Non-pigmented ciliary epithelial cell (primary cell): ENCODE results near the gene SIGLEC1.

Source experiments
- DNase-seq: peaks from one replicate; pipeline ENCODE4 v3.0.0-alpha.2; 2010; ENCODE audit warnings: low read depth

The SIGLEC1 gene

DNA sequence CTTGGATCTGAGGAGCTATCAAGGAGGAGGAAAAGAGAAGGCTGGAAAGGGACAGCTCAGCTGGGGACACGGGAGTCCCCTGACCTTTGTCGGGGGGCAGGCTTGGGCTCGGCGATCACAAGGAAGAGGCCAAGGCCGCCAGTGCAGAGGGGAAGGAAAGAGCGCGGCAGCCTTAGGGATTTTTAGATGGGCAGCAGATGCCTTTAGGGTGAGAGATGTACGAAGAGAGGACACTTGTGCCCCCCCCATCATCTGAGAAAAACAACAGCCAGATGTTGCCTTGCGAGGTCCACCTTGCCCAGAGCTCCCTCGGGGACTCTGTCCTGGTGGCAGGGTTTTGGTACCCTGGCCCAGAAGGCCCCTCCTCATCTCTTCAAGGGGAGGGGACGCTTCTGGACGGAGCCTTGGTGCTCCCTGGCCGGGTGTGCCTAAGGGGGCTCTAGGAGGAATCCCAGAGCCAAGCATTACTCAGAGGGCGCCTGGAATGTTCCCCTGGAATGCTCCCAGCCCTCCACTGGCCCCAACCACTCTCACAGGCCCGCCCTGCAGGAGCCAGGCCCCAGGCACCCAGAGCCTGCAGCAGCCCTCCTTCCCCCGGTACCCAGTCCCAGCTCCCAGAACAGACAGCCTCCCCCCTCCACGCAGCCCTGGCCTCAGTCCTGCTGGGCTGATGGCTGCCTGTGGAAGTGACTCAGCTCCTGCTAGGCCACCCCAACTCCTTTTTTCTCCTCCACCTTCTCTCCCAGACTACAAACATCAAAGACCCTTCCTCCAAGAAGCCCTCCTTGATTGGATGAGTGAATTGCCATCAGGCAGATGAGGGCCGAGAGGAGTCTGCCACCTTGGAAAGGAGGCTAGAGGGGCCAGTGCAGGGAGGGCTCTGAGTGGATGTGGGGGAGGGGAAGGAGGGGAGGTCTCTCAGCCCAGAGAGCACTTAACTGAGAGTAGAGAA is 32.4 kb downstream of the SIGLEC1 start:
- peak; percentile 22 for DNase-seq

DNA sequence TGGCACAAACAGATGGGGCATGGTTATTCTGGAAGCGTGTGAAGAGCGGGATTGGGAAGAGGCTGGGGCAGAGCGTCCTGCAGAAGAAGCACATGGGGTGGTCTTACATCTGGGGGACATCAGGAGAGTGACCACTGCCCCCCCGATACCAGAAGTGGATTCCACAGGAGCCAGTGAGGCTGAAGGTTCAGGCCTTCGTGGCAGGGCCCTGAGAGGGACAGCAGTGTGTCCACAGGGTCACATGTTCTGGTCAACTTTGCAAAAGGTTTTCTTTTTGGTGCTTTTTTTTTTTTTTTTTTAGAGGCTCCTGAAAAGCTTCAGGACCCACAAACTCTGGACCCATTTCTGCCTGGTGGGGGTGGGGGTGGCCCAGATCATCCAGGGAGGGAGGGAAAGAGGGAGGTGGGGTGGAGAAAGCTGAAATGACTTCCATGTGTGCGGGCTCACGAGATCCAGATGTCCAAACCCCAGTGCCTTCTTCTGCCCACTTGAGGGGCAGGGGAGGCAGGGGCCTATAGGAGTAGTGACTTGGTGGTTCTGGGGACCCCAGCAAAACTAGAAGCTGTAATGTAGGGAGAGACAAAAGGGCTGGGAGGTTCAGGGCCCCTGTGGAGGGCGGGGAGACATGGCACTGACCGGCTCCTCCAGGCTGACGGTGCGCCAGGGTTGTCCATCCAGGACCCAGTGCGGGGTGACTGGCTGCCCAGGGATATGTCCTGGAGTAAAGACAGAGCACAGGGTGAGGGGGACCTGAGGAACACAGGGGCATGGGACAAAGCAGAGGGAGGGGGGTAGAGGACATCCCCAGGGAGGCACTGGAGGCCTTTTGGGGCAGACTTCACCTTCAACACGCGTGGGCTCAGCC is 33.3 kb downstream of the SIGLEC1 start:
- no peak for DNase-seq

DNA sequence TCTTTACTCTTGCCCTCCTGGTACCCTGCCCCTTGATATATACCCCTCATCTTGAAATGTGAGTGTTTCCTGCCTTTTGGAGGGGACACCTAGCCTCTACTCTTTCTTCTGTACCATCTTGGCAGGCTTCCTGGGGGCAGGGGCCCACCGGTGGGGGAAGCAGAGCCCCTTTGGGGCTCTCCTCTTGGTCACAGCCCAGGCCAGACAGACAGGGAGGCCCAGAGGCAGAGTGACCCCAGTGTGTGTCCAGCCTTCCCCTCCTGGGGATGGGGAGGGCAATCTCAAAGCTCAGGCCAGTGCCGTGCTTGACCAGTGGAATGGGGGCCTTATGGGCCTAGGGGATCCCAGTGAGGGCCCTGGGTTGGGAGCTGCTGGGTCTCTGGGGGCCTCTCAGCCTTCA is 34.2 kb downstream of the SIGLEC1 start:
- DNase-seq = no peak

DNA sequence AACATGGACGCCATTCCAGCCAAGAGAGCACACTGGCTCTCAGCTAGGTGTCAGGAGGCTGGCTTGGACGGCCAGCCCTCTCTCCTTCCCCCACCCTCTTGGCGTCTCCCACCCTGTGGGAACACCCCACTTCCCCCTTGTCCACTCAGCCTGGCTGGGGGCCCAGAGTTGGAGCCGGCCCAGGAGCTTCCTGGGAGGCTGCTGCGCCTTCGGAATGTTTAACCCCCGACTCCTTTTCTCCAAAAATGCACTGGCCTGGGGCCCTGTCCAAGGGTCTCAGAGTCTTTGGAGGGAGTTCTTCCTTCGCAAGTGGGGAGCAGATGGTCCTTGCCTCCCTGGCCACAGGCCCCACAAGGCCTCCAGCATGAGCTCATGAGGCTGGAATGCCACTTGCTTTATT is 34.7 kb downstream of the SIGLEC1 start:
- no peak for DNase-seq

DNA sequence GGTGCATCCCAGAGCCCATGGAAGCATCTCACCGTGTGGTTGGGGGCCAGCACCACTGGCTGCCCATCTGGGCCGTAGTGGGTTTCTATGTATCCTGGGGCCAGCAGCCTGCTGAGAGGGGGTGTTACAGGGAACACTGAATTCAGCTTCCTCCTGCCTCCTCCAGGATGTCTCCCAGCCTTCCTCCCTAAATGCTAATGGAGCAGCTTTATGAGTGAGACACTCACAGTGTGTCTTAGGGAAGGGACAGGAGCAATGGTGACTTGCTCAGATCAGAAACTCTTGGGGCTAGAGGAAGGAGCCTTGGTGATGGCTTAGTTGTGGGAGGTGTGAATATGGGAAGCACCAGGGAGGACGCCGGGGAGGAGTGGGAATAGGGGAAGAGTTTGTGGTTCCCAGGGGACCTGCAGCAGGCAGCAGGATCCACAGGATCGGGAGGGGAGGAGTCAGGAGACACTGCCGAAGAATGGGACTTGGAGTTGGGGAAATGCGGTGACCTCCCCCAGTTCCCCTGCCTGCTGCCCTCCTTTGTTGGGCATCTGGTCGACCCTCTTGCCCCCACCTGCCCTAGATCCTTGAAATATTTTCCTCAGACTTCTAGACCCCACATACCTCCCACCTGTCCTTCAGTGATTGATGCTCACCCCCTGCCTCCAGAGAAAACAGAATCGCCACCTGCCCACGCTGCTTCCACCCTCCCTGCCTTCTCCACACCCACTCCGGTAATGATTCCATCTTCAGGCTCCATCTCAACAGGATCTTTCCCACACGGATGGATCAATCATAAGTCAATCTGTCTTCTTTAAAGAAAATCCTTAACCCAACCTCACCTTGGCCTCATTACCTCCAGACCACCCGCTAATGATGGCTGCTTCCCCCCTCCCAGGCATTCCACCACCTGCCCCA is 37.2 kb downstream of the SIGLEC1 start:
- no peak for DNase-seq

DNA sequence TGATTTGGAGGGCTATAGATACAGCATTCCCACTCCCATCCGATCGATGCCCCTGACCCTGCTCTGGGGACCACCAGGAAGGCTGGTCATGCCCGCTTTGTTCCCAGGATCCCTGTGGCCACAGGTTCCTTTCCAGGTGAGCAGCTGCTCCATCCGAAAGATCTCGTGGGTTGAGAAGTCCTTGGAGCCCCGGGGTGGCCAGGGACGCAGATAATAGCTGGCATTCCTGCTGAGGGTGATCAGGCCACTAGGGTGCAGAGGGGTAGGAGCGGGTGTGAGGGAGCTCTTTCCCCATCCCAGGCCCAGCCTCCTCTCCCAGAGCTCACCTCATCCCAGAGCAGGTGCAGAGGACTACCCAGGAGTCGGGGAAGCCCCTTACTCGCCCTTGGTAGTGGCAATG is 38.0 kb downstream of the SIGLEC1 start:
- no peak for DNase-seq

DNA sequence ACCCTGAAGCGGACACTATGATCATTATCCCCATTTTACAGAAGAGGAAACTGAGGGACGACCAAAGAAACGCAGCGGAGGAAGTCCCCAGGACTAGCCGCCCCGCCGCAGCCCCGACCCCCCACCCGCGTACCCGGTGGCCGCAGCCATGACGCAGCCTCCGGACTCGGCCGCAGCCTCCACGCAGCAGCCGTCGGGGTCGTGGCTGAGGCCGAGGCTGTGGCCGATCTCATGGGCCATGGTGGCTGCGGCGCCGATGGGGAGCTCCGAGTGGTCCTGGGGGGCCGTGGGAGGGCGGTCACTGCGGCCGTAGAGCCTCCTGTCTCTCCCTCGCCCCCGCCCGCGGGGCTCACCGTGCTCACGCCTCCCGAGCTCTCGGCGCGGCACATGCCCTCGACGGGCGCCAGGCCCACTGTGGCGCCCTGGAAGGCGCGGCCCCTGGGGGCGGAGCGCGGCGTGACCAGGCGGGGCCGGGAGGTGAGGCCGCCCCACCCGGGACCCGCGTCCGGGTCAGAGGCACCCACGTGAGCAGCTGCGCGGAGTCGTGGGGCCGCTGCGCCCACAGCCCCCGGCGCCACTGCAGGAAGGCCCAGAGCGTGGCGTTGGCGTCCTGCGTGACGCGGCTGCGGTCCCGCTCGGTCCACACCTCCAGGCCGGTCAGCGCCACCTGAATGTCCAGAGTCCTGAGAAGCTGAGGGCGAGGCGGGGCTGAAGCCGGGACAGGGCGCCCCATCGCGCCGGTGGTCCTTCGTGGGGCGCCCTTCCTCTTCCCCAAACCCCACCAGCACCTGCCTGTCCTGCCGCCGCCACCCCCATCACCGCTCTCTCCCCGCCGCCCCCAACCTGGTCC is 39.0 kb downstream of the SIGLEC1 start:
- no peak for DNase-seq

DNA sequence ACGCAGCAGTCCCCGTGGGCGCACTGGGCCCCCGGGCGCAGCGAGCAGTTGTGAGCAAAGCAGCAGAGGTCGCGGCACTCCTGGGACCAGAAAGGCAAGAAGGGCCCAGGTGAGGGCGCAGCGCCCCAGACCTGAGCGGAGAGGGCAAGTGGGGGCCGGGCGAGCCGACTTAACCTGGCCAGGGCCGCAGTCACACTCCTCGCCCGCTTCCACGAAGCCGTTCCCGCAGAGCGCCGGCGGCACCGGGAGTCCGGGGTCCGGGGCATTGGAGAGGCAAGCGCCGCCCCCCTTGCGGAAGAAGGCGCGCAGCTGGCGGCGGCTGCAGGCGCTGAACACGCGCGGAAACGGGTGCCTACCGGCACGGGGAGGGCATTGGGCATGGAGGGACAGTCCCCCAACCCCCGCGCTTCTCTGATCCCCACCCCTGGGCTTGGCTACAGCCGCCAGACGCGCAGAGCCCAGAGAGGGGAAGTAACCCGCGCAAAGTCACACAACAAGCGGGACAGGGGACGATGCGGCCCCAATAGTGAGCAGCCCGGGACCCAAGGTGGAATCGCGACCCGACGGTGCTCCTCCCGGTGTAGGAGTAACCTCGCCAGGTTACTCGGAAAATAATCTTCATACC is 39.7 kb downstream of the SIGLEC1 start:
- DNase-seq = no peak

DNA sequence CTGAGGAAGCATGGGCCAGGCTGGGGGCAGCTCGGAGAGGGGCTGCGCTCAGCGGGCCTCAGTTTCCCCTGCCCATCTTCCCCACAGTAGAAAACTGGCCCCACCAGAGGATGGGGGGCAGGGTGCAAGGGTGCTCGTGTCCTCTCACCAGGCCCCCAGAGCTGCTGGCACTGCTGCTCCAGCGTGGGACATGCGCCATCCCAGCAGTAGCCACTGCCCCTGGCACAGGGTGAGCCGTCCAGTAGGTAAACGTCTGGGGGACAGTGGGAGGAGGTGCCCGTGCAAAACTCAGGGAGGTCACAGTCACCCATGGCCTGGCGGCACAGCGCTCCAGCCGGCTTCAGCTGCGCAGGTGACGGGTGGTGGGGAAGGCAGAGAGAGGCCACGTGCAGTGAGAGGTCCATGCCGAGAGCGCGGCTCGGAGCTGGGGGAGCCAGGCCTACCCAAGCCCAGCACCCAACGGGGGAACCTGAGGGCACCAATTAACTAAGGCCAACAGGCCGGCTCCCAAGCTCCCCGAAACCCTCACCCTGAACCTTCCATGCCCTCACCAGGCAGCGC is 40.3 kb downstream of the SIGLEC1 start:
- DNase-seq = no peak

DNA sequence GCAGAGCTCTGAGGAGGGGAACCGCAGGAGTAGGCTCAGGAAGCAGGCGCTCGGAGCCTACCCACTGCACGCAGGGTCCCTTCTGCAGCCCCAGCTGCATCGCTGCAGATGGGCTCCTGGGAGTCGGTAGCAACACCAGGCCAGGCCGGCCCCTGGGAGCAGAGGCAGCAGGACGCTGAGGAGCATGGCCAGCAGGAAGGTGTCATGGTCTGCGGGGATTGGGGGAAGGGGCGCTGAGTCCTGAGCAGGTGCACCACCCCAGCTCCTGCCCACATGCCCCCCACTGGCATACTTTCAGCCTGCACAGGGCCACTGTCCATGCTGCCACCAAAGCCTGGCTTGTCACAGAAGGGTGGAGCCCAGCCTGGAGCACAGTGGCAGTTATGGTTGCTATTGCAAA is 41.5 kb downstream of the SIGLEC1 start:
- DNase-seq = no peak

DNA sequence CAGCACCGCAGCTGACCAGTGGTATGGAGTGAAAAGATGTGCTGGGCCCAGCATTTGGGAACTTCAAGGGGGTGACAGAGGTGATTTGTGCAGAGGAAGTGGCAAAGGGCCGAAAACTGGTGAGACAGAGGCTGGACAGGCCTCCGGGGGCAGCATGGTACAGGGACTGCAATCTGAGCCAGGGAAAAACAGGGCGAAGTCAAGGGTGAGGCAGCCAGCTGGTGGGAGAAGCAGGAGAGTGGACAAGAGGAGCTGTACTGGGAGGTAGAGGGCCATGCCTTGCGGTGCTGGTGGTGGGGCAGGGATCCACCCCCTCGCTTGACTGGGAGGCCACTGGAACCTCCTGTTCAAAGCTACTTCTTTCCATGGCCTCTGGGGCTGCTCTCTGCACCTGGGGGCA is 41.9 kb downstream of the SIGLEC1 start:
- DNase-seq = no peak

DNA sequence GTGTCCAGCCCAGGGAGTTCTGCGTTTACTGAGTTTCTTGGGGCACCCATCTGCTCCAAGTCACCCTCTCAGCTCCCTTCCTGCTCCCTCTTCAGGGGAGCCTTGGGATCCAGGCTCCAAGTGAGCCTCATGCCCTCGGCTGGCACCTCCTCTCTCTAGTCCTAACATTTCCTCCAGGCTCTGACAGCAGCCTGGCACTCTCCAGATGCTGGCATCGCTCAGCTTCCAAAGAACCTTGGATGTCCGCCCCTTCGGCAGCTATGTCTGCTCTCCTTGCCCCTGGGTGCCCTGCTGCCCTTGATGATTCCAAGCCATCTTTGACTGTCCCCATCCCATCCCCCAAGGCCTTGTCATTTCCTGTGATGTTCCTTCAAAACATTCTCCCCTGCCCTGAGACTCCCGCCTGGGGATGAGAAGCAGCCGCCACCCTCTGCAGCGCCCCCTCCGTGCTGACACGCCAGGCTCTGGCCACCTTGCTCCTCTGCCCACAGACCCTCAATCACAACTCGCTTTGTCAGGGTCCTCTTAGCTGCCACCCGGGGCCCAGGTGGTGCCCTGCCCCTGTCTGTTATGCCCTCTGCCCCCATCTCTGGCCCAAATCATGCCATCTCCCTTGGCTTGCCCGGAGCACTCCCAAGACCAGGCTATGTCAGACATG is 42.6 kb downstream of the SIGLEC1 start:
- DNase-seq = no peak

DNA sequence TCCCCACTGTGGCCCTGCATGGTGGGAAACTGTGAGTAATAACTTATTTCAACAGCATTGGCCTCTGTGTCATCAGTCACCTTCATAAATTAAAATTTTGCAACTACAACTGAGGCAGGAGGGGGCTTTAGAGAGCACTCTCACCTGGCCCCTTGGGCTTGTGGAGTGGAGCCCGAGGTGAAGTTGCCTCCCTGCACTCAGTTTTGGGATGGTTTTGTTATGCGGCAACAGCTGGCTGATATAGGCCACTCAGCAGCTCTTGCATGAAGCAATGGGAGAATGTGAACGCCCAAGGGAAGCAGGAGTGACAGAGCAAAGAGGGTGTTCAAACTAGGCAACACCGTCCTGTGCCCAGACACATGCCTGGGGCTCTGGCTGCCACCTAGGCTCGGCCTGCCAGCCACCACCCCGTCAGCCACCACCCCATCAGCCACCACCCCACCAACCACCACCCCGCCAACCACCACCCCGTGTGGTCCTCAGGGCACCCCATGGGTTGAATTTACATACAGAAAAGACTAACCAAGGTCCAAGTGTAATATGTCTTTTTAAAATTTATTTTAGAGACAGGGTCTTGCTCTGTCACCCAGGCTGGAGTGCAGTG is 44.9 kb downstream of the SIGLEC1 start:
- DNase-seq = no peak

DNA sequence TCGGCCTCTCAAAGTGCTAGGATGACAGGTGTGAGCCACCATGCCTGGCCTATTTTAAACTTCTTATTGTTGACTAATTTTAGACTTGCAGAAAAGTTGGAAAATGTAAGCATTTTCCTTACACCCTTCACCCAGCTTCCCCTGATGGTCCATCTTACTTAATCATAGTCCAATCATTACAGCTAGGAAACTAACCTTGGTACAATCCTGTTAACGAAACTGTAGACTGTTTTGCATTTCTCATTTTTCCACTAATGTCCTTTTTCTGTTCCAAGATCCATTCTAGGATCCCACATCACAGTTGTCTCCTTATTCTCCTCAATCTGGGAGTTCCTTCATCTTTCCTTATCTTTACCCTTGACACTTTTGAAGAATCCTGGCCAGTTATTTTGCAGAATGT is 48.5 kb downstream of the SIGLEC1 start:
- no peak for DNase-seq

DNA sequence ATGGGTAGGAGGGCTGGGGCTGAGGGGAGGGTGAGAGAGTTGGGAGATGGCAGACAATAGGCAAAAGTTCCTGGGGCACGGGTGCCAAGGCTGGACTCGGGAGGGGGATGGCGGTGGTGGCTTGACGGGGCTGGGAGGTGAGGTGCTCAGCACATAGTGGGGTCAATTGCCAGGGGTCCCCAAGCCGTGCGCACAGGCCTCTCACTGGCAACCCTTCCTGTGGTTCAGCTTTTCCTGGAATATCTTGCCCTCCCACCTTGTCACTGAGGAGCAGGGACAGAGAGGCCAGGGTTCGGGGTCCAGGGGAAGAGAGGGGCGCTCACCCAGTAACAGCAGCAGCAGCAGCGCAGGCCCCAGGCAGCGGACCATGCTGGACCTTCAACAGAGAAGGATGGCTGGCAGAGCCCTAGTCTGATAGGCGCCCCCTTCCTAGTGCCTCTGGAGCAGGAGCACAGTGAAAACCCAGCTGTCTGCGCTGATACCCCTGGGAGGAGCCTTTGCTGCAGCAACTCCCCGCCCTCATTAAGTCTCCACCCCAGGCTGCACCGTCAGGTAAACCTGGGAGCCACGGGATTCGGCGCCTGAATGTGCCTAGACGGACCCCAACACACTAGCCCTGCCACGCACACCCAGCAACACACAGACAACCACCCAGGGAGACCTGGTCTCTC is 49.2 kb downstream of the SIGLEC1 start, which contains the start of gene GFRA4:
TSS of gene GFRA4 (minus strand) at position 369 of the 671 bp plus-strand sequence. CDS start at position 369, 0 bp downstream.
- DNase-seq = no peak
